Myometrial cell (primary cell): ENCODE results near the gene OR2A14. TPM values are rescaled to one million over a fixed set of nuclear protein-coding genes. Genes with fewer than 3 reads are reported as not detected.

Source experiments
- total RNA-seq: library from RNA; depleted of rRNA; stranded (reverse); fragments of >200 nt; gene quantifications from 2 replicates; pipeline ENCODE4 v1.2.3, GENCODE V29; 2015

OR2A14 gene
- not detected in 2 replicates for total RNA-seq

GRCh38 chr7:144122876-144123275 lies at the start of gene OR2A14:
Gene OR2A14 (plus strand): TSS chr7:144123176. CDS start chr7:144129113, 5,937 bp downstream.

GRCh38 chr7:144085978-144086377 lies 37.0 kb upstream of the OR2A14 start, which contains the start of gene OR2A12:
Gene OR2A12 (plus strand): TSS chr7:144086278. CDS start chr7:144095108, 8,830 bp downstream.

GRCh38 chr7:144109283-144109682 lies 13.7 kb upstream of the OR2A14 start, which contains the start of gene OR2A2:
Gene OR2A2 (plus strand): TSS chr7:144109583. CDS start chr7:144109583, 0 bp downstream.

Other genes with a start within 250 kb of the OR2A14 start
- 47.3 and 68.1 TPM in 2 replicates for gene TCAF1, start 221.0 kb upstream of the OR2A14 start, total RNA-seq
- gene OR2F2, start 187.9 kb upstream of the OR2A14 start, total RNA-seq: not detected in 2 replicates
- not detected in 2 replicates for gene OR2F1, start 168.3 kb upstream of the OR2A14 start, total RNA-seq
- gene OR6B1, start 122.9 kb upstream of the OR2A14 start, total RNA-seq: not detected in 2 replicates
- not detected in 2 replicates for gene OR2A5, start 74.2 kb upstream of the OR2A14 start, total RNA-seq
- gene OR2A25, start 53.4 kb upstream of the OR2A14 start, total RNA-seq: not detected in 2 replicates
- gene OR2A12, start 36.9 kb upstream of the OR2A14 start, total RNA-seq: not detected in 2 replicates
- not detected in 2 replicates for gene OR2A2, start 13.6 kb upstream of the OR2A14 start, total RNA-seq
- 0.71 TPM in 1 of 2 replicates, not detected in the other for gene CTAGE4, start 60.3 kb downstream of the OR2A14 start, total RNA-seq
- gene ARHGEF35, start 72.7 kb downstream of the OR2A14 start, total RNA-seq: under 0.01 and 2.5 TPM in 2 replicates
- gene OR2A42, start 116.4 kb downstream of the OR2A14 start, total RNA-seq: not detected in 2 replicates
- gene OR2A7, start 141.6 kb downstream of the OR2A14 start, total RNA-seq: 0.89 TPM in 1 of 2 replicates, not detected in the other
- 0.18 and 0.29 TPM in 2 replicates for gene CTAGE8, start 146.1 kb downstream of the OR2A14 start, total RNA-seq
- not detected in 2 replicates for gene OR2A1, start 189.2 kb downstream of the OR2A14 start, total RNA-seq
- 4.6 and 9.4 TPM in 2 replicates for gene ARHGEF5, start 232.2 kb downstream of the OR2A14 start, total RNA-seq